Stimulated activated naive CD8-positive, alpha-beta T cell treated with anti-CD3 and anti-CD28 coated beads, Interleukin-15, Interleukin-2, amounts not matched to agents 100 ng/mL and 50 ng/mL, for 24 hours (primary cell): Measurements from ENCODE around the gene GLS2.
"Not testable (repeated sequence)": the region's sequence is repeated elsewhere in the genome, so short reads cannot be mapped to it uniquely, and the experiment has no call there.

Experiments
- H3K27ac Mint-ChIP-seq: one replicate; pipeline ENCODE4 v1.8.0; 2021; ENCODE audit warnings: mild to moderate bottlenecking, mixed read lengths
- H3K27me3 Mint-ChIP-seq: one replicate; pipeline ENCODE4 v1.8.0; 2021; ENCODE audit warnings: mixed read lengths
- H3K36me3 Mint-ChIP-seq: one replicate; pipeline ENCODE4 v1.8.0; 2021; ENCODE audit warnings: low read depth, mixed read lengths
- H3K4me1 Mint-ChIP-seq: one replicate; pipeline ENCODE4 v1.8.0; 2021; ENCODE audit warnings: low read depth, mixed read lengths
- H3K4me3 Mint-ChIP-seq: one replicate; pipeline ENCODE4 v1.8.0; 2021; ENCODE audit warnings: mild to moderate bottlenecking, mixed read lengths
- H3K9me3 Mint-ChIP-seq: one replicate; pipeline ENCODE4 v1.8.0; 2021; ENCODE audit warnings: mixed read lengths

GLS2 gene

DNA sequence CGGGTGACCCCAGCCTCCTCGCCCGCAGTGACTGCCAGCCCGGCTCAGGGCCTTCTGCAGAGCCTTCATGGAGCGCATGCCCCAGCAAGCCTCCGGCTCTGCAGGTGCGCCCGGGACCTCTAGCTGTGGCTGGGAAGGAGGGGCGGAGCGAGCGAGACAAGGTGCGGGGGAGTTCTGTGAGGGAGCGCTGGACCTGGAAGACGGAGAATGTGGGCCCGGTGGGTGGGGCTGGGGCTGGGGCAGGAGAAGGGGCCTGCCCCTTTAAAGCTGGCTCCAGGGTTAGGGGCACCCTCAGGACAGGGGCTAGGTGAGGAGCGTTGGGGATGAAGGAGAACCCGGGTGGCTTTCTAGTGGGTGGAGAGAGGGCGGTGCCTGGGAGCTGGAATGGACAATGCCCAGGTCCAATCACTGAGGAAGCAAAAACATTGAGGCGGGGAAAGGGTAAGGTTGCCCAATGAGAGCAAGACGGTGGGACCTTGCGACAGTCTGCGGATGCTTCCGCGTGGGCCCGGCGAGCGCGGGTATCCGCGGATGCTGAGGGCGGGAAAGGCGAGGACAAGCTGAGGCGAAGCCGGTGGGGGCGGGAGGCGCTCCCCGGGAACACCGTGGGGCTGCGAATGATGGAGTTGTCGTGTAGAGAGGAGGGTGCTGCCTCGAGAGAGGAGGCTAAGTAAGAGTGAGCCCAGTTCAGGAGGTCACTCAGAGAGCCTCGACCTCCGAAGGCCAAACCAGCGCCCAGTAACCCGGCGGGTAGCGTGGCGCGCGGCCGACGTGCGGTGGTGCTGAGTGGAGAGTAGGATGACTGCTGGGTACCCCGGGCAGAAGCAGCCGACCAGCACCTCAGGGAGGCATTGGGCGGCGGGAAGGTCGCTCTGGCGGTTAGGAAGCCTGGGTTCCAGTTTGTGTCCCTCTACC, at the start of gene GLS2:
Gene GLS2 (minus strand): TSS at position 121 of the 915 bp plus-strand sequence. CDS start 43 bp downstream, at position 78.
- H3K9me3 Mint-ChIP-seq = no peaks in the 10 kb centered on the region
- H3K36me3 Mint-ChIP-seq = no peaks in the 10 kb centered on the region
- H3K27me3 Mint-ChIP-seq = peaks cover 45% of the 10 kb centered on the region
- peak within 1 kb of the TSS; percentile 80 for H3K4me3 Mint-ChIP-seq
- no peak within 1 kb of the TSS for H3K27ac Mint-ChIP-seq
- H3K4me1 Mint-ChIP-seq = peaks cover 18% of the 10 kb centered on the region

DNA sequence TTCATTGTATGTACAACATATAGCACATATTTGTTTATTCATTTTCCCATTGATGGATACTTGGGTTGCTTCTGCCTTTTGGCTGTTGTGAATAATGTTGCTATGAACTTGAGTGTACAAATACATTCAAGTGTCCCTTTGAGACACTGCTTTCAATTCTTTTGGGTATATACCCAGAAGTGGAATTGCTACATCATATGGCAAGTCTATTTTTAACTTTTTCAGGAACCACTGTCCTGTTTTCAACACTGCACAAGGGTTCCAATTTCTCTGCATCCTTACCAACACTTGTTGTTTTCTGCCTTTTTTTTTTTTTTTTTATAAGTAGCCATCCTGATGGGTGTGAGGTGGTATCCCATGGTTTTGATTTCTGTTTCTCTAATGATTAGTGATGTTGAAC, 49.6 kb upstream of the GLS2 start:
- Mint-ChIP-seq H3K9me3 (no peaks in the 10 kb centered on the region), H3K27me3 (no peaks in the 10 kb centered on the region), H3K4me1 (peaks cover 5% of the 10 kb centered on the region), H3K27ac (no peak overlapping the region), H3K36me3 (no peaks in the 10 kb centered on the region), H3K4me3 (no peak overlapping the region)

DNA sequence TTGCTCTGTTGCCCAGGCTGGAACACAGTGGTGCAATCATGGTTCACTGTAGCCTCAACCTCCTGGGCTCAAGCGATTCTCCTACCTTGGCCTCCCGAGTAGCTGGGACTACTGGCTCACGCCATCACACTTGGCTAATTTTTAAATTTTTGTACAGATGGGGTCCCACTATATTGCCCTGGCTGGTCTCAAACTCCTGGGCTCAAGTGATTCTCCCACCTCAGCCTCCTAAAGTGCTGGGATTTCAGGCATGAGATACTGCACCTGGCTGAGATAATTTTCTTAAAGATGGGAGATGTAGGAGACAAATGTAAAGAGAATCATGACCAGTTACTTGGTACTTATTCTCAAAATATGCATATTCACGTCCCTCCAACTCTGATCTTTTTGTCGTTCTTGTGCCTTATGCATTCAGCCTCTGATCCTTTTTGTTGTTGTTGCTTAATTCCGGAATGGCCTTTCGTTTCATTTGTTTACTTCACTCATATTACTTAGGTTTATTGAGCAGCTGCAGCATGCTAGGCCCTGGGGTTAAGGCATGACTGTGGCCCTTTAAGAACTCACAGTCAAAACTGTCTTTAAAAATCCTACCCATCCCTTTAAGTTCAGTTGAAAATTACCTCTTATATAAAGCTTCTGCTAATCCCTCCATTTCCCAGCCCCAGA, 42.6 kb upstream of the GLS2 start:
- no peak overlapping the region for H3K4me3 Mint-ChIP-seq
- H3K9me3 Mint-ChIP-seq = no peaks in the 10 kb centered on the region
- H3K36me3 Mint-ChIP-seq = no peaks in the 10 kb centered on the region
- no peaks in the 10 kb centered on the region for H3K4me1 Mint-ChIP-seq
- no peaks in the 10 kb centered on the region for H3K27me3 Mint-ChIP-seq
- H3K27ac Mint-ChIP-seq = no peak overlapping the region

DNA sequence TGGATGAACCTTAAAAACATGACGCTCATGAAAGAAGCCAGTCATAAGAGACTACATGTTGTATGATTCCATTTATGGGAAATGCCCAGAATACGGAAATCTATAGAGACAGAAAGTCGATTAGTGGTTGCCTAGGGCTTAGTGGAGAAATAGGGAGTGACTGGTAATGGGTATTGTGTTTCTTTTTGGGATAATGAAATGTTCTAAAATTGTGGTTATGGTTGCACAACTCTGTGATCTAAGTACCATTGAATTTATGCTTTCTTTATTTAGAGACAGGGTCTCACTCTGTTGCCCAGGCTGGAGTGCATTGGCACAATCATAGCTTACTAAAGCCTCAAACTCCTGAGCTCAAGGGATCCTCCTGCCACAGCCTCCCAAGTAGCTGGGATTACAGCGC, 41.7 kb upstream of the GLS2 start:
- H3K27me3 Mint-ChIP-seq = no peaks in the 10 kb centered on the region
- H3K9me3 Mint-ChIP-seq = no peaks in the 10 kb centered on the region
- no peak overlapping the region for H3K27ac Mint-ChIP-seq

DNA sequence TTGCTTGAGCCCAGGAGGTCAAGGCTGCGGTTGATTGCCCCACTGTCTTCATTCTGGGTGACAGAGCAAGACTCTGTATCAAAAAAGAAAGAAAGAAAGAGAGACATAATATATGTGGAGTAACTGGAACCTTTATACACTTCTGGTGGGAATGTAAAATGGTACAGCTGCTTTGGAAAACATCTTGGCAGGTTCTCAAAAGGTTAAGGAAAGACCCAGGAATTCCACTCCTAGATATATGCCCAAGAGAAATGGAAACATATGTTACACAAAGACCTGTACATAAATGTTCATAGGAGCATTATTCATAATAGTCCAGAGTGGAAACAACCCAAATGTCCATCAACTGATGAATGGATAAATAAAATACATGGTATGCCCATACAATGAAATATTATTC, 40.9 kb upstream of the GLS2 start:
- no peak overlapping the region for H3K4me3 Mint-ChIP-seq
- H3K27ac Mint-ChIP-seq = no peak overlapping the region
- no peaks in the 10 kb centered on the region for H3K4me1 Mint-ChIP-seq
- no peaks in the 10 kb centered on the region for H3K36me3 Mint-ChIP-seq
- H3K27me3 Mint-ChIP-seq = no peaks in the 10 kb centered on the region
- no peaks in the 10 kb centered on the region for H3K9me3 Mint-ChIP-seq

More for the DNA sequence above, 41.7 kb upstream of the GLS2 start:
- no peaks in the 10 kb centered on the region for H3K36me3 Mint-ChIP-seq
- no peaks in the 10 kb centered on the region for H3K4me1 Mint-ChIP-seq
- no peak overlapping the region for H3K4me3 Mint-ChIP-seq

DNA sequence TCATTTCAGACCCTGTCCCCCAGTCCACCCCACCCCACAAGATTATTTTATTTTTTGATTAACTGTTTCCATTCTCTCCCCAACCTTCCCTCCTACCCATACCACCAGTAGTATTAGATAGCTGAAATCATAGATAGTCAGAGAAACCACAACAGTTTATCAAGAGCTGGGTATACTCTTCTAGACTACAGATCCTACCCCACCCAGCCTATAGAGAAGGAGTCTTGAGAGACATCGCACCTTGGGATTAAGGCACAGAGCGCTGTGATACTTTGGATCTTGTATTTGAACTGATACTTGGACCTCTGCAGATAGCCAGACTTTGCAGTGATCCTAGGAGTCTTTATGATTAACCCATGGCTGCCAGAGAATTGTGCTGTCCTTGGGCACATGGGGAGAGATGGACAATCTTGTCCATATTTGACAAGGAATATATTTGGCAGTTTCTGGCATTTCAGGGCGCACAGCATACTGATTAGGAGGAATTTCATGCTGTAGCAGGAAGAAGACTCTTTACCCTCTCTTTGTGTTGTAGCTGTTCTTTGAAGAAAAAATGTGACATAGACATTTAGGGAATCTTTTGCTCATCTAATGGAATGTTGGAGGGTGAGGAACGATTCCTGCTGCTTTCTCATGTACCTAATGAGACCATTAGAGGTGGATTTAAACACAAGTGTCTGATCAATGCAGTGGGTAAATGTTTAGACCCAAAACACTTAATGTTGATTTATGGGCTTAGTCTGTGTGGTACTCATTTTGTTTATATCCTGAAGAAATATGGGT, 34.6 kb upstream of the GLS2 start:
- no peaks in the 10 kb centered on the region for H3K9me3 Mint-ChIP-seq
- H3K27ac Mint-ChIP-seq = peak overlapping the region; percentile 38
- no peaks in the 10 kb centered on the region for H3K27me3 Mint-ChIP-seq
- no peaks in the 10 kb centered on the region for H3K36me3 Mint-ChIP-seq
- H3K4me3 Mint-ChIP-seq = peak overlapping the region; percentile 68
- peaks cover 31% of the 10 kb centered on the region for H3K4me1 Mint-ChIP-seq

DNA sequence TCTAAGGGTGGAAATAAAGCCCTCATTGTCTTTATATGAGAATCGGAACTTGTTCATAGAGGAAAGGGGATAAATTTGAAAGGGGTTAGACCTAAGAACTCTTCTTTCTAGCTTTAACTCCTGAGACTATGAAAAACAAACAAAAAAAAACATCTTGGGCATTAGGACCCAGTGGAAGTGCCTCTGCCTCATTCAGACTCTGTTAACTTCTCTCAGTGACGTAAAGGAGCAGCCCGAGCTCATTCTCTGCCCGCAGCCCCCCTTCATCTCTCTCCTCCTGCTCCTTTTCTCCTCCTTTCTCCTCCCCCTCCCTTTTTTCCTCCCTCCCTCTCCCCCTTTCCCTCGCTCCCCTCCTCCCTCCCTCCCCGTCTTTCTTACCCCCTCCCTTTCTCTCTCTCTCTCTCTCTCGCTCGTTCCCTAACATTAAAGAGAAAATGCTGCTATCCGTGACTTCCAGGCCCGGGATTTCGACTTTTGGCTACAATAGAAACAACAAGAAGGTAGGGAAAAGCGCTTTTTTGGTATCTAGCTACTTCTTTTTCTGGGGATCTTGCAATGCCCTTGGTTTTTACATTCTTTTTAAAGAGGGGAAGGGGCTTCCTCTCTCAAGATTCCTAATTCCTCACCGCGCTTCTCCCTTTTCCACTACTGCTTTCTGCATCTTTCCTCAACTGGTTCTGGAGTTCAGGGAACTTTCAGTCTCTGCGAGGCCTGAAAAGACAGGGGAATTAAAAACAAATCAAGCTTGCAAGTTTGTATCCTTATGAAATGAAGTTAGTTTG, 33.8 kb upstream of the GLS2 start, which contains the start of gene RBMS2:
Gene RBMS2 (plus strand): TSS at position 231 of the 782 bp plus-strand sequence. CDS start 204 bp downstream, at position 435.
- no peaks in the 10 kb centered on the region for H3K9me3 Mint-ChIP-seq
- H3K4me1 Mint-ChIP-seq = peaks cover 31% of the 10 kb centered on the region
- no peaks in the 10 kb centered on the region for H3K36me3 Mint-ChIP-seq
- peak within 1 kb of the TSS; percentile 38 for H3K27ac Mint-ChIP-seq
- H3K4me3 Mint-ChIP-seq = peak within 1 kb of the TSS; percentile 71
- H3K27me3 Mint-ChIP-seq = no peaks in the 10 kb centered on the region

DNA sequence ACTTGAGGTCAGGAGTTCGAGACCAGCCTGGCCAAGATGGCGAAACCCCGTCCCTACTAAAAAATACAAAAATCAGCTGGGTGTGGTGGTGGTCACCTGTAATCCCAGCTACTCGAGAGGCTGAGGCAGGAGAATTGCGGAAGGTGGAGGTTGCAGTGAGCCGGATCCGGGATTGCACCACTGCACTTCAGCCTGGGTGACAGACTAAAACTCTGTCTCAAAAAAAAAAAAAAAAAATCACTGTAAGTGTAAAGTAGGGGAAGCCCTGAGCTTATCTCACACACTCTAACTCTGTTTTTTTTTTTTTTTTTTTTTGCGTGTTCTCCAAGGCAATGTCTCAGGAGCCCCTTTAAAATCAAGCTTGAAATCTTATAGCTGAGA, 33.2 kb upstream of the GLS2 start:
- peak overlapping the region; percentile 71 for H3K4me3 Mint-ChIP-seq
- no peaks in the 10 kb centered on the region for H3K9me3 Mint-ChIP-seq
- H3K36me3 Mint-ChIP-seq = no peaks in the 10 kb centered on the region

DNA sequence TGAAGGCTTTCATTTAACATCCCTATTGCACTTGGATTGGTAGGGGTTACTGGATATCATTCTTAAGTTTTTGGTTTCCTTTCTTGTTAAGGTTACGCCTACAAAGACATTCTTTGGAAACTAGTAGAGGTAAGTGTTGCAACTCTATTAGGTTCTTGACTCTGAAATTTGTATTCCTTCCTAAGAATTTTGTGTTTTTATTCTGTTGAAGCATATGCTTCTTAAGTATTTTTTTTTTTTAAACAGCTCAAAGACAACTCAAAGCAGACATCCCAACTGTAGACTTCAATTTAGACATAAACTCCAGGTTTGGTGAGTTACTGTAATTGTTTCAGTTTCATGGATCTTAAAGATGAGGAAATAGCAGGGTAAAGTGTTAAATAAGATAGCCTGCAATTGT, 32.5 kb upstream of the GLS2 start:
- no peaks in the 10 kb centered on the region for H3K36me3 Mint-ChIP-seq
- H3K27ac Mint-ChIP-seq = no peak overlapping the region

More for the DNA sequence above, 33.2 kb upstream of the GLS2 start:
- H3K4me1 Mint-ChIP-seq = peaks cover 31% of the 10 kb centered on the region
- H3K27me3 Mint-ChIP-seq = no peaks in the 10 kb centered on the region
- H3K27ac Mint-ChIP-seq = no peak overlapping the region

DNA sequence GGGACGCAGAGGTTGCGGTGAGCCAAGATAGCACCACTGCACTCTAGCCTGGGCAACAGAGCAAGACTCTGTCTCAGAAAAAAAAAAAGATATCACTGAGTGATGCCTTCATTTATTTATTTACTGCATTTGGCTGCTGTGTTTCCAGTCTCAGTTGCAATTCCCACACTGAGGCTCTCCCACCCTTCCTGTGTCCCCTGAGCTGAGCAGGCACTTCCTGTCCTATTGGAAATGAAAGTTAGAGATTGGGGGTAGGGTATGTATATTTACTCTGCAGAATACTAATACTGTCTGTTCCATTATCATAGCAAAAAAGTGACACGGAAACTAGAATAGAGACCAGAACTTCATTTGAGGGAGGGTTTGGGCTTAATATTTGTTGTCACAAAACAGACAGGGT, 32.1 kb upstream of the GLS2 start:
- Mint-ChIP-seq H3K9me3 (no peaks in the 10 kb centered on the region), H3K27me3 (no peaks in the 10 kb centered on the region), H3K36me3 (no peaks in the 10 kb centered on the region), H3K4me3 (no peak overlapping the region), H3K27ac (no peak overlapping the region), H3K4me1 (peaks cover 31% of the 10 kb centered on the region)

More for the DNA sequence above, 32.5 kb upstream of the GLS2 start:
- no peaks in the 10 kb centered on the region for H3K27me3 Mint-ChIP-seq
- H3K4me1 Mint-ChIP-seq = peaks cover 31% of the 10 kb centered on the region
- H3K4me3 Mint-ChIP-seq = peak overlapping the region; percentile 71
- H3K9me3 Mint-ChIP-seq = no peaks in the 10 kb centered on the region

DNA sequence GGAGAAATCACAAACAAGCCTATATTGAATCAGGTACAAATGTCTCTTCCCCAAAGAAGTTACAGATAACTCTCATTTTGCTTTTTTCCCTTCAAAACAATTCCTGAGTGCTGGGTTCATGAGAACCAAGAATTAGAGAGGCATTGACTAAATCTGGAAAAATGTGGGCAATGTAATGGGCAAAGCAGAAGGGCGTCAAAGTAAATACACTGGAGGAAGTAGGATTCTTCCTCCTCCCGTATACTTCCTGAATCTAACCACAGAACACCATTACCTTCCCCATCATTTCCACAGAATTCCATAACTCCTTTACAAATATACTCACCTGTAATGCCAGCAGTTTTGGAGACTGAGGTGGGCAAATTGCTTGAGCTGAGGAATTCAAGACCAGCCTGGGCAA, 30.6 kb upstream of the GLS2 start:
- Mint-ChIP-seq H3K27me3 (no peaks in the 10 kb centered on the region), H3K4me1 (peaks cover 31% of the 10 kb centered on the region), H3K9me3 (no peaks in the 10 kb centered on the region), H3K27ac (no peak overlapping the region), H3K4me3 (no peak overlapping the region), H3K36me3 (no peaks in the 10 kb centered on the region)

DNA sequence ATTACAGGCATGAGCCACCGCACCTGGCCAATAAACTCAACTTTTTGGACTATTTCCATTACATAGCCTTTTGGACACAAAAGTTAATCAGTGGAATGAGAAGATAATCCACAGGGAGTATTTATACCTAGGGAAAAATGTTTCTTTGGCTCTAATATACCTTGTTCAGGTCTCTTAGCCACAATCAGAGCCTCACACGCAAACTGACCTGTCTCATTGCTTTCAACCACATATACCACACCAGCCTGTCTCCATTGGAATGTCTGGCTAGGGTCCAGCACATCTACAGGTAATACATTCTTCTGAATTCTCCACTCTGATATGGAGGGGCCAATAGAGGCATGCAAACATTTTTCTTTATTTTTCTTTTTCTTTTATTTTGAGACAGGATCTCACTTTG, 29.9 kb upstream of the GLS2 start:
- no peaks in the 10 kb centered on the region for H3K36me3 Mint-ChIP-seq
- H3K4me1 Mint-ChIP-seq = peaks cover 28% of the 10 kb centered on the region
- no peaks in the 10 kb centered on the region for H3K27me3 Mint-ChIP-seq
- H3K4me3 Mint-ChIP-seq = no peak overlapping the region
- no peak overlapping the region for H3K27ac Mint-ChIP-seq
- H3K9me3 Mint-ChIP-seq = no peaks in the 10 kb centered on the region

DNA sequence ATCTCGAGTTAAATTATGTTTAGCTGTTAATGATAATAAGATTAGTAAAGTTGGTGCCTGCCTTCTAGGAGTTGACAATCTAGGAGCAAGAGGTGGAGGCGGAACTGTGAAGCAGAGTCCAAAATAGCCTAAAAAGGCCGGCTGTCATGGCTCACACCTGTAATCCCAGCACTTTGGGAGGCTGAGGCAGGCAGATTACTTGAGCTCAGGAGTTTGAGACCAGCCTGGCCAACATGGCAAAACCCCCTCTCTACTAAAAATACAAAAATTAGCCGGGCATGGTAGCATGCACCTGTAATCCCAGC, 26.0 kb upstream of the GLS2 start:
- H3K36me3 Mint-ChIP-seq, H3K4me3 Mint-ChIP-seq, H3K27me3 Mint-ChIP-seq, H3K27ac Mint-ChIP-seq, H3K9me3 Mint-ChIP-seq, H3K4me1 Mint-ChIP-seq: not testable (repeated sequence)

DNA sequence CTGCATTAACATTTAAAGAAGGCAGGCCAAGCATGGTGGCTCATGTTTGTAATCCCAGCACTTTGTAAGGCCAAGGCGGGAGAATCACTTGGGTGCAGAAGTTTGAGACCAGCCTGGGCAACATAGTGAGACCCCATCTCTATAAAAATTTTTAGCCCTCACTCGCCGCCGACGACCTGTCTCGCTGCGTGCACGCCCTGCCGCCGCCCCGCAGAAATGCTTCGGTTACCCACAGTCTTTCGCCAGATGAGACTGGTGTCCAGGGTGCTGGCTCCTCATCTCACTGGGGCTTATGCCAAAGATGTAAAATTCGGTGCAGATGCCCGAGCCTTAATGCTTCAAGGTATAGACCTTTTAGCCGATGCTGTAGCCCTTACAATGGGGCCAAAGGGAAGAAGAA, 22.8 kb upstream of the GLS2 start:
- H3K4me3 Mint-ChIP-seq = no peak overlapping the region

More for the DNA sequence above, 22.8 kb upstream of the GLS2 start:
- Mint-ChIP-seq H3K27me3 (peaks cover 4% of the 10 kb centered on the region), H3K27ac (no peak overlapping the region), H3K4me1 (no peaks in the 10 kb centered on the region), H3K9me3 (no peaks in the 10 kb centered on the region), H3K36me3 (no peaks in the 10 kb centered on the region)
